Epithelial cell of esophagus (primary cell): ENCODE data around the gene LARGE2.

Source experiments
- DNase-seq: peaks from one replicate; pipeline ENCODE4 v3.0.0; 2010; ENCODE audit warnings: low read depth
- H3K4me3 ChIP-seq: 2 replicates; pipeline ENCODE4 v1.5.1; 2011; ENCODE audit warnings: mild to moderate bottlenecking, low read length, control low read depth
- CTCF ChIP-seq: IDR thresholded peaks from 2 replicates; pipeline ENCODE4 v1.5.1; 2011; ENCODE audit warnings: low read depth, mild to moderate bottlenecking, low read length, control low read depth, inconsistent platforms; ENCODE audit not compliant: insufficient read depth; ENCODE audit errors: missing control alignments

Gene LARGE2

GRCh38 chr11:45881708-45882368 lies 40.6 kb upstream of the LARGE2 start:
- no peak overlapping the region for H3K4me3 ChIP-seq
- DNase-seq, result no peak
- no peak for TF ChIP-seq CTCF

GRCh38 chr11:45884596-45885185 lies 37.8 kb upstream of the LARGE2 start:
- no peak for DNase-seq
- no peak overlapping the region for H3K4me3 ChIP-seq
- no peak for TF ChIP-seq CTCF

GRCh38 chr11:45885274-45885920 lies 37.1 kb upstream of the LARGE2 start, which contains the start of gene MAPK8IP1:
MAPK8IP1 (plus strand) TSS chr11:45885651; CDS start chr11:45885821, 170 bp downstream.
- peak; percentile 55 for DNase-seq
- no peak for TF ChIP-seq CTCF

GRCh38 chr11:45885921-45886721 lies 36.3 kb upstream of the LARGE2 start:
- no peak for DNase-seq
- no peak for TF ChIP-seq CTCF
- H3K4me3 ChIP-seq, result peak overlapping the region; percentile 24

More at GRCh38 chr11:45885274-45885920, 37.1 kb upstream of the LARGE2 start, which contains the start of gene MAPK8IP1:
- peak within 1 kb of the TSS; percentile 24 for H3K4me3 ChIP-seq

- no peak overlapping the region for H3K4me3 ChIP-seq
- no peak for DNase-seq
- TF ChIP-seq CTCF, result no peak
Observed at GRCh38 chr11:45886816-45887520, 35.5 kb upstream of the LARGE2 start.

- H3K4me3 ChIP-seq, result no peak overlapping the region
- DNase-seq, result no peak
- no peak for TF ChIP-seq CTCF
Observed at GRCh38 chr11:45887587-45887986, 34.9 kb upstream of the LARGE2 start.
